GM19328 (cell line): ENCODE data around the gene FARS2.

Experiments used
- ATAC-seq: cut with Tn5 transposase; IDR thresholded peaks from one replicate; pipeline ENCODE4 v1.9.1; 2021; ENCODE audit warnings: mild to moderate bottlenecking, moderate library complexity; ENCODE audit not compliant: unreplicated experiment

FARS2 gene

GRCh38 chr6:5412663-5413062 is 151.3 kb downstream of the FARS2 start:
- no peak for ATAC-seq

GRCh38 chr6:5416250-5416649 is 154.9 kb downstream of the FARS2 start:
- ATAC-seq, result no peak

DNA sequence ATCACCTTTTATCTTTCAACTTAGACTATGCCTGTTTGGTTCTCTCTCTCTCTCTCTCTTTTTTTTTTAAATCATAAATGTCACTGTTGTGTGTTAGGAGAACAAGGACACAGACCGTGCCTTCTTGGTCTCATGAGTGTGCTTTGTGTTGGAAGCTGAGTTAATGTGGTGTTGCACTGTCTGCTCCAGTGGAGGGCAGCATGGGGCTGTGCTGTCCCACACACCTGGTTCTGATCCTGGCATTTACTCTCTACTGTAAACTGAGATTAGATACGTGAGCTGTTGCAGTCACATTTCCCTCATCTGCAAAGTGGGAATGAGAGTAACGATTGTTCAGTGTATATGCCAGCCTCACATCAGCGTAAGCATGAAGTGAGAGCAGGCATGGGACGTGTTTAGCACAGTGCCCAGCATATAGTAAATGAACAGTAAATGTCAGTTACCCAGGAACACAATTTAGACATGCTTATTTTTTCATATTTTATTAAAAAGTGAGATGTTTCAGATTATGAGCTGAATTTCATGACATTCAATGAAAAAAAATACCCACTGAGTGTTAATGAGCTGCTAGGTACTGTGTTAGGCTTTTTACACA is 161.1 kb downstream of the FARS2 start:
- ATAC-seq, result no peak

- no peak for ATAC-seq
These were observed 161.9 kb downstream of the FARS2 start for GRCh38 chr6:5423251-5423650.

GRCh38 chr6:5424726-5425125 is 163.4 kb downstream of the FARS2 start:
- ATAC-seq, result no peak

GRCh38 chr6:5425267-5425666 is 164.0 kb downstream of the FARS2 start:
- no peak for ATAC-seq

GRCh38 chr6:5425797-5426196 is 164.5 kb downstream of the FARS2 start:
- no peak for ATAC-seq

GRCh38 chr6:5427586-5427985 is 166.3 kb downstream of the FARS2 start:
- no peak for ATAC-seq

GRCh38 chr6:5433324-5433723 is 172.0 kb downstream of the FARS2 start:
- ATAC-seq, result no peak

- ATAC-seq, result no peak
These were observed 174.1 kb downstream of the FARS2 start for GRCh38 chr6:5435449-5435848.

- ATAC-seq, result no peak
These were observed 177.7 kb downstream of the FARS2 start for GRCh38 chr6:5438922-5439584.

GRCh38 chr6:5439749-5440148 is 178.4 kb downstream of the FARS2 start:
- ATAC-seq, result no peak

GRCh38 chr6:5442319-5442718 is 181.0 kb downstream of the FARS2 start:
- ATAC-seq, result no peak

DNA sequence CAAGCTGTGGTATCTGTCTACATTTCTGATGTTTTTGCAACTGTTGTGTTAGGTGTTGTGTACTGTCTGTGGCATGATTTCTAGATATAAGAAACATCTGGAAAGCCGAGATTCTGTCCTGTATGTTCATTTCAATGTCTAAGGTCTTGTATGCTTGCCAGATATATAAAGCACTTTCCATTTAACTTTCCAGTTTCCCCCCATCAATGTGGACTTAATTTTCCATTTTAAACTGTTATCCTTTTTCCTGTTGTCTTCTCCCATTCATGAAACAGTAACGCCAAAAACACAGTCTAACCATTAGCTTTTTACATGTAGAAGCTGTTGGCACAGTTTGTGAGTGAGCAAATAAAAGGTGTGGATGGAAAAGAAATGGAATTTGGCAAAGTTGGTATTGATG is 181.6 kb downstream of the FARS2 start:
- ATAC-seq, result no peak

- ATAC-seq, result no peak
These were observed 182.2 kb downstream of the FARS2 start for GRCh38 chr6:5443491-5443890.

- ATAC-seq, result no peak
These were observed 185.2 kb downstream of the FARS2 start for GRCh38 chr6:5446362-5447075.

DNA sequence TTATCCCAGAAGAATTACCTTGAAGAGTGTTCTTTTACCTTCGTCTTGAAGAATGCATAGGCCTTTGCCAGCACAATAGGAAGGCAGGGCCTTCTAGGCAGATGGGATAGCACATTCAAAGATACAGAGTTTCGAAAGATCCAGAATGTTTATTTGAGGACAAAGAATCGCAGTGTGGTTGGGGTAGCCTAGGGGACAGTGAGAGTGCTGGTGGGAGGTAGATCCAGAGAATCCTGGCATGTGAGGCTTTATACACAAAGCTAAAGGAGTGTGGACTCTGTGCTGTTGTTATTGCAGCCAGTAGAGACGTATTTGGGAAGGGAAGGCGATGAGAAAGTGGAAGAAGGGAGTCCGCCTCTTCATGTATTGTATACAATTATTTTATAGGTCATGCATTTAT is 186.6 kb downstream of the FARS2 start:
- ATAC-seq, result no peak

GRCh38 chr6:5450073-5450472 is 188.8 kb downstream of the FARS2 start:
- ATAC-seq, result no peak

DNA sequence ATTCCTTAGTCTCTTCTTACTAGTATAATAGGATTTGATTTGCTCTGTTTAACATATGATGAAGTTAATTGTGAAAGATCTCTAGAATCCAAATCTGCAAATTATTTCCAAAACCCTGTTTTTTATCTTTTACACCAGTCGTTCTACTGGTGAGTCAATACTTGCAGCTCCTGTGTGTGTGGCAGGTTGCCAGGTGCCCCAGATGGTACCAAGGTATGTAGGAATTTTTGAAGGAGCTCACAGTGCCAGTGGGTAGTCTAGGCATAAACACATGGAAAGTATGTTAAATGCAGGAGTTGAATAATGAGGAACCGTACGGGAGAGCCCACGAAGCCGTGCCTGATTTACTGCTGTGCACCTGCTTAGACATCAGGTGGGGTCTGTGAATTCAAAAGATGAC is 192.2 kb downstream of the FARS2 start:
- no peak for ATAC-seq

DNA sequence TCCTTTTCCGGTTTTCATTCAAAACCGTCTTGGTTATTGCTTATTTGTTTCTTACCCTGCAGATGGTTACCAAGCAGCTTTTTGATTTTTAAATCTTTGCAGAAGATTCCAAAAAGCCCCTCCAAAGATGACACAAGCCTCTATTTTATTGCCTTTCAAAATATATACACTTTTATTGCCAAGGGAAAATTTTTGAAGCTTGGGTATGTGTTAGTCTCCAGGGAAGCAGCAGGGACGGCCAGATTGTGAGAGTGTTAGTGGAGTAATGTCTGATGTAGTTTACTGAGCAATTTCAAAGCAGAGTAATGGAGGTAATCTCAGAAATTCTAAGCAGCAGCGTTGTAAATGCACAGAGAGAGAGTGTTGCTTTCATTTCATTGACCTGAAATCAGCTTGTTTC is 193.8 kb downstream of the FARS2 start:
- ATAC-seq, result no peak

- ATAC-seq, result no peak
These were observed 195.7 kb downstream of the FARS2 start for GRCh38 chr6:5457041-5457440.

- no peak for ATAC-seq
These were observed 196.8 kb downstream of the FARS2 start for GRCh38 chr6:5457983-5458683.
